Fibroblast of lung (primary cell): ENCODE data around the gene KLHL26.

Source experiments
- EZH2 ChIP-seq: IDR thresholded peaks from 2 replicates; pipeline ENCODE4 v1.5.1; 2012; ENCODE audit warnings: low read length, control low read depth, mild to moderate bottlenecking; ENCODE audit errors: missing control alignments
- TF ChIP-seq, protein P1 (sequence below), 2 donors: IDR thresholded peaks in 1 of 2; conservative IDR thresholded peaks in 1 of 2; 1 replicate in 1 of 2; 2 replicates in 1 of 2; pipeline ENCODE4 v1.5.1; 2011 to 2012; ENCODE audit warnings: low read length in 2 of 2, control low read depth in 1 of 2, inconsistent platforms in 1 of 2, low read depth in 1 of 2, mild to moderate bottlenecking in 1 of 2

GRCh38 chr19:18588611-18589379 lies 48.0 kb upstream of the KLHL26 start, which contains the start of gene REX1BD:
- TF ChIP-seq, protein P1, sequence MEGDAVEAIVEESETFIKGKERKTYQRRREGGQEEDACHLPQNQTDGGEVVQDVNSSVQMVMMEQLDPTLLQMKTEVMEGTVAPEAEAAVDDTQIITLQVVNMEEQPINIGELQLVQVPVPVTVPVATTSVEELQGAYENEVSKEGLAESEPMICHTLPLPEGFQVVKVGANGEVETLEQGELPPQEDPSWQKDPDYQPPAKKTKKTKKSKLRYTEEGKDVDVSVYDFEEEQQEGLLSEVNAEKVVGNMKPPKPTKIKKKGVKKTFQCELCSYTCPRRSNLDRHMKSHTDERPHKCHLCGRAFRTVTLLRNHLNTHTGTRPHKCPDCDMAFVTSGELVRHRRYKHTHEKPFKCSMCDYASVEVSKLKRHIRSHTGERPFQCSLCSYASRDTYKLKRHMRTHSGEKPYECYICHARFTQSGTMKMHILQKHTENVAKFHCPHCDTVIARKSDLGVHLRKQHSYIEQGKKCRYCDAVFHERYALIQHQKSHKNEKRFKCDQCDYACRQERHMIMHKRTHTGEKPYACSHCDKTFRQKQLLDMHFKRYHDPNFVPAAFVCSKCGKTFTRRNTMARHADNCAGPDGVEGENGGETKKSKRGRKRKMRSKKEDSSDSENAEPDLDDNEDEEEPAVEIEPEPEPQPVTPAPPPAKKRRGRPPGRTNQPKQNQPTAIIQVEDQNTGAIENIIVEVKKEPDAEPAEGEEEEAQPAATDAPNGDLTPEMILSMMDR (conservative IDR thresholded peaks at IDR 0.05 in 1 of 2, IDR thresholded peaks at IDR 0.05 in 1 of 2; ENCODE audit: low read depth in 1 of 2, low read length in 2 of 2), result peak; percentile 60 to 68
- TF ChIP-seq EZH2, result no peak
